Mesodermal cell (in vitro differentiated cells): ENCODE results near the gene RAB8B.

Source experiments
- H3K27ac ChIP-seq: 2 replicates; pipeline ENCODE4 v1.7.0; 2013; ENCODE audit warnings: mild to moderate bottlenecking, low read depth, low read length, moderate library complexity; ENCODE audit not compliant: severe bottlenecking
- H3K36me3 ChIP-seq: 2 replicates; pipeline ENCODE4 v1.7.1; 2013; ENCODE audit warnings: mild to moderate bottlenecking, low read length, moderate library complexity; ENCODE audit not compliant: control insufficient read depth, insufficient read depth
- H3K4me1 ChIP-seq: one replicate; pipeline ENCODE4 v1.7.1; 2013; ENCODE audit warnings: mild to moderate bottlenecking, low read length; ENCODE audit not compliant: insufficient read depth, control insufficient read depth, poor library complexity, severe bottlenecking
- H3K4me3 ChIP-seq: 2 replicates; pipeline ENCODE4 v1.7.0; 2013; ENCODE audit warnings: low read length, control low read depth, mild to moderate bottlenecking; ENCODE audit not compliant: insufficient read depth, poor library complexity, severe bottlenecking; ENCODE audit errors: extremely low read depth
- H3K9me3 ChIP-seq: 2 replicates; pipeline ENCODE4 v1.7.1; 2013; ENCODE audit warnings: mild to moderate bottlenecking, low read length, moderate library complexity; ENCODE audit not compliant: control insufficient read depth
- WGBS, 2 experiments: methylation state at CpG; one replicate each; pipeline ENCODE4 v1.1.5; 2013; ENCODE audit warnings: missing lambda C conversion rate in 2 of 2; ENCODE audit not compliant: insufficient coverage in 2 of 2; 5-methylcytosine and 5-hydroxymethylcytosine counted together

RAB8B gene

DNA sequence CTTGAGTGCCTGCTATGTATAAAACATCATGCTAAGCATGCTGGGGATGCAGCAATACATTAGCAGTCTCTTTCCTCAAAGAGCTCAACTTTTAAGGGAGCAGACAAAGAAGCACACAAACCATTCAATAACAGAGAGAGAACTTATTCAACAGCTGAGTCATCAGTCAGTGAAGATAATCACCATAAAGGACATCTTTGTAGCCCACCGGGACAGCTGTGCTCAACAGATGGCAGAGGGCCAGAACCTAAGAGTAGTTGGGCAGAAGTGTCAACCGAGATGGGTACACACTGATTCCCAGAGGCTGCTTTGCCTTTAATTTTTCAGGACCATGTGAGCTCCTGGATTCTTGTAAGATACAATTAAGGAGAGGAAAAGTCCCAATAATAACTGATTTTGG lies 4.2 kb upstream of the RAB8B start:
- Histone ChIP-seq H3K36me3 (no peaks in the 10 kb centered on the region), H3K4me3 (no peak overlapping the region), H3K27ac (no peak overlapping the region), H3K9me3 (no peaks in the 10 kb centered on the region), H3K4me1 (peaks cover 20% of the 10 kb centered on the region)
- WGBS, 2 experiments: 86 to 100% methylated on average over 2 of the region's 2 CpGs

GRCh38 chr15:63186065-63186464 lies 3.3 kb upstream of the RAB8B start:
- Histone ChIP-seq H3K4me1 (peaks cover 28% of the 10 kb centered on the region), H3K27ac (peak overlapping the region; percentile 54), H3K36me3 (no peaks in the 10 kb centered on the region), H3K4me3 (no peak overlapping the region), H3K9me3 (no peaks in the 10 kb centered on the region)
- WGBS, 2 experiments: 94 to 100% methylated on average over 2 of the region's 2 CpGs

DNA sequence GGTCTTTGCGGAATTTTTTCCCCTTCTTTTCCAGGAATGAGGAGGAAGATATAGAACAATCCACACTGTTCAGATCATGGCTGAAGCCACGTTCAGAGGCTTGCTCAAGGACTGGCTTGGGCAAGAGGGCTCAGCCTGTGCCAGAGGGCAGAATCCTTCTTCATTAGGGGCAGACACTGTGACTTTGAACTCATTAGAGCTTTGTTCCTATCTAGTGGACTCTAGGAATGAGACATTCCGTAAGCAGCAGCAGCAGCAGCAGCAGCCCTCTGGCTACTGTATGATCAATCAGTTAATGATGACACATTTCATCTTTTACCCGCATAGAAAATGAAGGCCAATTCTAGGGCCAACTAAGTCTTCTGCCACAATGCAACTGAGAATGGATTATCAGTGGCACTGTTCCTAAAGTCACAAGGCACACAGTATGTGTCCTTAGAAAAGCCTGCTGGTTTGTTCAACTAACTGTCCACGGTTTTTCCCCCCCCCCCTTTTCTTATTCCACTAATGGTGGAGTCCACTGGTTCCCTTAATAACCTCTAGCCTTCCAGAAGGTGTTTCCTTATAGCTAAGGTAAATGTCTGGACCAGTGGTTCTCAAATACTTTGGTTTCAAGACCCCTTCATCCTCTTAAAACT lies 1.7 kb upstream of the RAB8B start:
- Histone ChIP-seq H3K9me3 (no peaks in the 10 kb centered on the region), H3K36me3 (no peaks in the 10 kb centered on the region), H3K4me3 (no peak overlapping the region), H3K27ac (no peak overlapping the region), H3K4me1 (peaks cover 34% of the 10 kb centered on the region)
- 93 to 97% methylated on average over 5 of the region's 5 CpGs for WGBS, 2 experiments

DNA sequence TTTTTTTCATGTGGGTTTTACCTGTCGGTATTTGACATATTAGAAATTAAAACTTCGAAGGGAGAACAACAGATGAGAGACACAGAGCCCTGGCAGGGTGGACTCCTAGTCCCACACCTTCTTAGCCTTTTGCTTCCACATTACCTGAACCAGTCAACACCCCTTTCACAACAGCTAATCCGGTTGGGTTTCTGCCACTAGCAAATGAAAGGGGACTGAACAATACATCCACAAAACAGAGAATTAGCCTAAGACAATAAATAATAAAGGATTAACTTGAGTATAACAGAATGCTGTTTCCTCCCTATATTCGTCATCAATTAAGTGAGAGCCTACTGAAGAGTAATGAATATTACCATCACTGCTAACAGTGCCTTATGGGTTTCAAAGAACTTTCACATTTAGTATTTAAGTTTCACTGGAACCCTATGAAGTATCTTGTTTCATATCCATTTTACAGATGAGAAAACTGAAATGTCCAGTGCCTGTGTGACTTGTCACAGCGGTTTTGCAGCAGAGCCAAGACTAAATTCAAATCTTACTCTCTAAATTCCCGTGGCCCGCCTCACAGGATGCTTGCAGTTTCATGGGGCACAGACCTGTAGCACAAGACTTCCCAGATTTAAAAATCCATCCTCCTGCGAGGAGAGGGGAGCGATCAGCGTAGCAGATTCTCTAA lies 1.0 kb upstream of the RAB8B start:
- Histone ChIP-seq H3K4me3 (peak overlapping the region; percentile 100), H3K9me3 (no peaks in the 10 kb centered on the region), H3K27ac (peak overlapping the region; percentile 61), H3K4me1 (peaks cover 39% of the 10 kb centered on the region), H3K36me3 (no peaks in the 10 kb centered on the region)
- WGBS, 2 experiments: 31 to 59% methylated on average over 4 of the region's 10 CpGs

DNA sequence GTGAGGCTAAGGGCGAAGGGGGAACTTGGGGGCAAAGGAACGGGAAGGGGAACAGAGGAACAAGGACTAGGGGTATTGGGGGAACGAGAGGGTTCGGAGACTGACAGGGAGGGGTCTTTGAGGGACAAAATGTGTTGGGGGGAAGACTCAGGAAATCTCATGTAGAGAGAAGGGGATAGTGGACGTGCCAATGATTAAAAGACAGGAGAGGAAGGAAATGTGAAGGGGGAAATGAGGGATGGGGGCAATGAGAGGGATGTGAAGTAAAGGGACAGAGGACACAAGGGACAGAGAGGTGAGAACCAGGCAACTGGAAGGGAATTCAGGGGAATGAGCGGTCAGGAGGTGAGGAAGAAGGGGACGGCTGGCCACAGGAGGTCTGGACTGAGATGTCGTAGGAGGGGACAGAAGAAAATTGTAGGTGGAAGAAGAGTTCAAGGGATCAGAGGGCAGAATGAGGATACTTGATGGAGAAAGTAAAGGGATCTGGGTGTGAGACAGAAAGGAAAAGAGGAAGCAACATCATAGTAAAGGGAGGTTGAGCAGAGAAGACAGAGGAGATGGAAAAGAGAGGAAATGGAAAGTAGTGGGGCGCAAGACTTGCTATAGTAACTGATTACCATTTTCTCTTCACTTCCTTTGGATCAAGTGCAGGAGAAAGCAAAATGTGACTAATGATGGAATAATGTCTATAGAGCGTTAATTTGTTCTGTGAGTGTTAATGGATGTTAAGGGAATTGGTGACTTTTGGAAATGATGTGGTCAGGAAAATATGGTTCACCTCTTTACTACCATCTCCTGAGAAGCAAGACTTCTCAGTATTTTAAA lies 749 bp downstream of the RAB8B start:
- H3K27ac ChIP-seq: no peak overlapping the region
- no peaks in the 10 kb centered on the region for H3K9me3 ChIP-seq
- H3K36me3 ChIP-seq: no peaks in the 10 kb centered on the region
- peaks cover 50% of the 10 kb centered on the region for H3K4me1 ChIP-seq
- peak overlapping the region; percentile 100 for H3K4me3 ChIP-seq
- 9 to 17% methylated on average over 9 to 10 of the region's 10 CpGs for WGBS, 2 experiments

DNA sequence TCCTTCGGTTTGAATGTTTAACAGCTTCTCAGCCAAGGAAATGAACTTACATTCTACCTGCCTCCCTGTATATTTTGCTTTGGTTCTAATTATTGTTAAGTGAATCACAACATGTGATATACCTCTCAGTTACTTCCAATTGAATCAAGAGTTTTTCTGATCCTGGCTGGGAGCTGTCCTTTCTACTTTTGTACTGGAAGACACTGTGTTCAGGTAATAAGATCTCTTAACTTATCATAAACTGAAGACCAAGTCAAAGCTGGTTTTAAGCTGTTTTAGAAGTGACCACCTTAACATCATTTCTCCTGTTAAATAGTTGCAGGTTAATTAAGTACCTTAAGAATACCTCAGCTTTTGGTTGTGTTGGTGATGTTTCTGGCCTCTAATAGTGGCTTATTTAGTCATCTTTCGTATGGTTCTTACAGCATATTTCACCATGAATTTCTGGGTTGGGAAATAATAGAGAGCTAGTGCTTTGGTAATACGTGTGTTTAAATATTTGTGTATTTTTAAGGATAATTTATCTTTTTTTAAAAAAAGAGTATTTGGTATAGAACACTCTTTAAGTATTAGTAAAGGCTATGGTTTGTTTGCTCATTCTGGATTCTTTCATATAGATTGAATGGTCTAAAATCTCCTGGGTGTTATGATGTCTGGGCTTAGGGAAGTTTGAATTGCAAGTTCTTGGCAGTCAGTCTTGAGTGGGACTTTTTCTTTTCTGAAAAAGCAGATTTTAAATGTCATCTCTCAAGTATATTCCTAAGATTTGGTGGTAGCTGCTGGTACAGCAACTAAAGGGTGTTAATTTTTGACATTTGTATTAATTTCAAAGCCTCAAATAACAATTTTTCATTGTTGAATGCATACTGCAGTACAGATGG lies 1.6 kb downstream of the RAB8B start:
- WGBS, 2 experiments: no CpG with 5 or more reads among the region's 3 CpGs
- H3K36me3 ChIP-seq: no peaks in the 10 kb centered on the region
- peaks cover 45% of the 10 kb centered on the region for H3K4me1 ChIP-seq
- H3K4me3 ChIP-seq: peak overlapping the region; percentile 100
- H3K27ac ChIP-seq: no peak overlapping the region
- H3K9me3 ChIP-seq: no peaks in the 10 kb centered on the region

DNA sequence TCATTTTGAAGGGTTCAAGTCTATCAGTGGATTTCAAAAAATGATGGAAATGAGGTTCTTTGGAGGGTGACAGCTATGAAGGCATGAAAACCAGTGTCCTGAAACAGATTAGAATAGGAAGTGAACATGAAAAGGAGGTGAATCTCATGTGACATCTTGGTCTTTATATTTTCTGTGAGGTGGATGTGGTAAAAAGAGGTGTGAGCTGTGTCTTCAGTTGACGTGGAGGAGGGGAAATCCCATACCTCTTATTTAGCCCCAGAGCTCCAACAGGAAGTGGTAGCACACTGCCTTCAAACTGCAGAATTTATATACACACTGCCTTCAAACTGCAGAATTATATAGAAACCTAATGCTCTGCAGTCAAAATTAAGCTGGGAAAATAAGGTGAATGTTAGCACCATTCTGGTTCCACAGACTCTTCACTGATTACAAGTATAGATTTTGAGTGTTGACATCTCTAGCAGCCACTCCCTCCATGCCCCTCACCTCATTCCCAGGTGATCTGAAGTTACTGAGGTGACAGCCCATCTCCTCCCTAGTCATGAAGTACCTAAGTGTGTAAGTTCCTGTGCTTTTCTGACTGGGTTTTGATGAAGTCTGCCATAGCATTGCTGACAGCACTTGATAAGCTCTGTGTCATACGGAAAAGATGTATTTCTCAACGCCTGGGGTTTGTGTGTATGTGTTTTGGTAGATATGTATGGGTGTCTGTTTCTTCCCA lies 2.7 kb downstream of the RAB8B start:
- no peak overlapping the region for H3K27ac ChIP-seq
- no peaks in the 10 kb centered on the region for H3K36me3 ChIP-seq
- H3K9me3 ChIP-seq: no peaks in the 10 kb centered on the region
- H3K4me1 ChIP-seq: peaks cover 44% of the 10 kb centered on the region
- 100% methylated on average over 2 of the region's 3 CpGs; no CpG with 5 or more reads in 1 of the 2 experiments for WGBS, 2 experiments
- H3K4me3 ChIP-seq: no peak overlapping the region

DNA sequence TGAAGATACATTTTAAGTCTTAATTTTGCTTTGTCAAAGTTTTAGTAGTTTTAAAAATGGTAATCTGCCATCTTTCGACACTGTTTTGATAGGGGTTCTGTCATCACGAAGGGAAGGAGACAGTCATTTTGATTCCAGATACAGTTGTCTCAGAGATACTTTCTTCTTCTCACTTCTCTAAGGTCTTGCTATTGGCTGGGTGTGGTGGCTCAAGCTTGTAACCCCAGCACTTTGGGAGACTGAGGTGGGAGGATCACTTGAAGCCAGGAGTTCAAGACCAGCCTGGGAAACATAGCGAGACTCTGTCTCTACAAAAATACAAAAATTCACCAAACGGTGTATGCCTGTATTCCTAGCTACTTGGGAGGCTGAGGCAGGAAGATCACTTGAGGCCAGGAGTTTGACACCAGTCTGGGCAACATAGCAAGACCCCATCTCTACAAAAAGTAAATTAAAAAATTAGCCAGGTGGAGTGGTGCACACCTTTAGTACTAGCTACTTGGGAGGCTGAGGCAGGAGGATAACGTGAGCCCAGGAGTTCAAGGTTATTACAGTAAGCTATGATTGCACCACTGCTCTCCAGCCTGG lies 3.3 kb downstream of the RAB8B start:
- Histone ChIP-seq H3K4me1 (peaks cover 44% of the 10 kb centered on the region), H3K27ac (no peak overlapping the region), H3K36me3 (no peaks in the 10 kb centered on the region), H3K9me3 (no peaks in the 10 kb centered on the region), H3K4me3 (no peak overlapping the region)
- WGBS, 2 experiments: 89% methylated on average over 1 of the region's 5 CpGs; no CpG with 5 or more reads in 1 of the 2 experiments

- Histone ChIP-seq H3K27ac (no peak overlapping the region), H3K36me3 (no peaks in the 10 kb centered on the region), H3K9me3 (no peaks in the 10 kb centered on the region), H3K4me1 (peaks cover 39% of the 10 kb centered on the region), H3K4me3 (no peak overlapping the region)
- WGBS, 2 experiments: 93% methylated on average over 2 of the region's 4 CpGs; no CpG with 5 or more reads in 1 of the 2 experiments
These were observed 4.9 kb downstream of the RAB8B start for GRCh38 chr15:63194302-63194701.
